Loucy (cell line): Measurements from ENCODE around the gene SLC39A13.
A peak's percentile ranks its signal among the peaks of the same experiment; 100 is the strongest.

Experiments
- H2AFZ ChIP-seq: fragments of 200-600 bp; sonication (generic); 2 replicates; pipeline ENCODE4 v1.6.0; 2016; ENCODE audit warnings: antibody characterized with exemption, mild to moderate bottlenecking, low read length, moderate library complexity
- H3F3A ChIP-seq: fragments of 200-600 bp; 2 replicates; pipeline ENCODE4 v1.6.0; 2016; ENCODE audit warnings: antibody characterized with exemption, low read depth, mild to moderate bottlenecking
- H3K27me3 ChIP-seq: fragments of 200-600 bp; sonication (generic); 2 replicates; pipeline ENCODE4 v1.6.1; 2014; ENCODE audit warnings: low read length, mild to moderate bottlenecking; ENCODE audit not compliant: insufficient read depth, poor library complexity, severe bottlenecking
- H3K36me3 ChIP-seq: fragments of 200-600 bp; sonication (generic); 2 replicates; pipeline ENCODE4 v1.6.1; 2016; ENCODE audit warnings: low read length; ENCODE audit not compliant: insufficient read depth
- H3K4me1 ChIP-seq: fragments of 200-600 bp; sonication (generic); 2 replicates; pipeline ENCODE4 v1.5.1; 2014; ENCODE audit warnings: low read length, mild to moderate bottlenecking; ENCODE audit not compliant: insufficient read depth, poor library complexity, severe bottlenecking
- H3K4me2 ChIP-seq: fragments of 200-600 bp; sonication (generic); 2 replicates; pipeline ENCODE4 v1.6.0; 2014; ENCODE audit warnings: antibody characterized with exemption, low read length, low read depth, mild to moderate bottlenecking; ENCODE audit not compliant: poor library complexity, severe bottlenecking
- H3K4me3 ChIP-seq: fragments of 200-600 bp; sonication (generic); 2 replicates; pipeline ENCODE4 v1.5.1; 2014; ENCODE audit warnings: low read length, mild to moderate bottlenecking, mixed read lengths; ENCODE audit not compliant: poor library complexity, severe bottlenecking
- H3K79me2 ChIP-seq: fragments of 200-600 bp; sonication (generic); 2 replicates; pipeline ENCODE4 v1.6.1; 2014; ENCODE audit warnings: low read length; ENCODE audit not compliant: insufficient read depth
- H3K9ac ChIP-seq: fragments of 200-600 bp; sonication (generic); 2 replicates; pipeline ENCODE4 v1.6.0; 2014; ENCODE audit warnings: mild to moderate bottlenecking, low read depth, low read length, moderate library complexity; ENCODE audit not compliant: poor library complexity, severe bottlenecking
- H3K9me2 ChIP-seq: fragments of 200-600 bp; sonication (generic); replicated peaks from 2 replicates; pipeline ENCODE4 v1.6.1; 2016; ENCODE audit warnings: low read depth, low read length, mixed read lengths
- H3K9me3 ChIP-seq: fragments of 200-600 bp; sonication (generic); 2 replicates; pipeline ENCODE4 v1.6.1; 2014; ENCODE audit warnings: mild to moderate bottlenecking, antibody characterized with exemption, low read length, low read depth; ENCODE audit not compliant: insufficient read depth
- H4K20me1 ChIP-seq: fragments of 200-600 bp; sonication (generic); 2 replicates; pipeline ENCODE4 v1.6.0; 2014; ENCODE audit warnings: antibody characterized with exemption, low read length, mild to moderate bottlenecking; ENCODE audit not compliant: insufficient read depth, poor library complexity, severe bottlenecking
- EZH2phosphoT487 ChIP-seq: fragments of 200-600 bp; IDR thresholded peaks from 2 replicates; pipeline ENCODE4 v1.6.1; 2018; ENCODE audit warnings: antibody characterized with exemption, mild to moderate bottlenecking, moderate library complexity, borderline replicate concordance
- TF ChIP-seq, protein P1 (sequence below): fragments of 200-600 bp; sonication (generic); conservative IDR thresholded peaks from 2 replicates; pipeline ENCODE4 v1.5.1; 2014; ENCODE audit warnings: mild to moderate bottlenecking, antibody characterized with exemption, low read length

SLC39A13 gene

DNA sequence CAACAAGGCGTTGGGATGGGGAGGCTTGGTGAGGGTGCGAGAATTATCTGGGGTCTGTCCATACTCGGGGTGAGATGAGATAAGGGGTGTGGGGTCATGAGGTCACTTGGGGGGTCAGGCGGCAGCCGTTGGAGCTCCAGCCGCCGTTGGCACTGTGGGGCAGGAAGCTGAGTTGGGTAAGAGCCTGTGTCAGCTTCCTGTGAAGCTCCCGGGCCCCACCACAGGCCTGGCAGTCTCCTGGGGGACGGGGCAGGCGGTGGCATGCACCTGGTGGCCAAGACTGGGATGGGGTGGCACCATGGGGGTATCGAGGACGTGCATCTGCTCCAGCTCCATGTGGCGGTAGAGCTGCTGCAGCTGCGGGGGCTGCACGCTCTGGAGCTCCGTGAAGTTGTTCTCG is 48.8 kb upstream of the SLC39A13 start:
- H3K4me3 ChIP-seq, result peak overlapping the region; percentile 14
- H3K9me2 ChIP-seq, result no peaks in the 10 kb centered on the region
- H2AFZ ChIP-seq, result no peak overlapping the region
- H3K9ac ChIP-seq, result peak overlapping the region; percentile 68
- H3K36me3 ChIP-seq, result no peaks in the 10 kb centered on the region
- peaks cover 39% of the 10 kb centered on the region for H3K4me1 ChIP-seq
- TF ChIP-seq EZH2phosphoT487, result no peak
- TF ChIP-seq, protein P1, sequence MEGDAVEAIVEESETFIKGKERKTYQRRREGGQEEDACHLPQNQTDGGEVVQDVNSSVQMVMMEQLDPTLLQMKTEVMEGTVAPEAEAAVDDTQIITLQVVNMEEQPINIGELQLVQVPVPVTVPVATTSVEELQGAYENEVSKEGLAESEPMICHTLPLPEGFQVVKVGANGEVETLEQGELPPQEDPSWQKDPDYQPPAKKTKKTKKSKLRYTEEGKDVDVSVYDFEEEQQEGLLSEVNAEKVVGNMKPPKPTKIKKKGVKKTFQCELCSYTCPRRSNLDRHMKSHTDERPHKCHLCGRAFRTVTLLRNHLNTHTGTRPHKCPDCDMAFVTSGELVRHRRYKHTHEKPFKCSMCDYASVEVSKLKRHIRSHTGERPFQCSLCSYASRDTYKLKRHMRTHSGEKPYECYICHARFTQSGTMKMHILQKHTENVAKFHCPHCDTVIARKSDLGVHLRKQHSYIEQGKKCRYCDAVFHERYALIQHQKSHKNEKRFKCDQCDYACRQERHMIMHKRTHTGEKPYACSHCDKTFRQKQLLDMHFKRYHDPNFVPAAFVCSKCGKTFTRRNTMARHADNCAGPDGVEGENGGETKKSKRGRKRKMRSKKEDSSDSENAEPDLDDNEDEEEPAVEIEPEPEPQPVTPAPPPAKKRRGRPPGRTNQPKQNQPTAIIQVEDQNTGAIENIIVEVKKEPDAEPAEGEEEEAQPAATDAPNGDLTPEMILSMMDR, result peak; percentile 15; the same call in 1 of the 2 replicates
- H3K27me3 ChIP-seq, result no peaks in the 10 kb centered on the region
- no peaks in the 10 kb centered on the region; the same call in 1 of the 2 replicates for H3F3A ChIP-seq
- peak overlapping the region; percentile 52 for H3K4me2 ChIP-seq
- no peaks in the 10 kb centered on the region for H3K79me2 ChIP-seq
- no peaks in the 10 kb centered on the region for H4K20me1 ChIP-seq
- H3K9me3 ChIP-seq, result no peaks in the 10 kb centered on the region

DNA sequence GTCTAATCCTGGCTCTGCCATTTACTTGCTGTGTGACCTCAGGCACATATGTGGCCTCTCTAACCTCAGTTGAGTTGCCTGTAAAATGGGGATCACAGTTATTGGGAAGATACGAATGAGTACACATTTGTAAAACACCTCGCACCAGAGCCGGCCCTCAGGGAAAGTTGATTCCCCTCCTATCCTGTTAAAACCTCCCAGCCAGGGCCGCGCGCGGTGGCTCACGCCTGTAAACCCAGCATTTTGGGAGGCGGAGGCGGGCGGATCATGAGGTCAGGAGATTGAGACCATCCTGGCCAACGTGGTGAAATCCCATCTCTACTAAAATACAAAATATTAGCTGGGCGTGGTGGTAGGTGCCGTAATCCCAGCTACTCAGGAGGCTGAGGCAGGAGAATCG is 48.0 kb upstream of the SLC39A13 start:
- H3K9me2 ChIP-seq, result no peaks in the 10 kb centered on the region
- no peaks in the 10 kb centered on the region for H3K9me3 ChIP-seq
- H3K9ac ChIP-seq, result peak overlapping the region; percentile 68
- H3K27me3 ChIP-seq, result no peaks in the 10 kb centered on the region
- no peaks in the 10 kb centered on the region for H3K36me3 ChIP-seq
- H3K4me2 ChIP-seq, result peak overlapping the region; percentile 52
- H3K4me3 ChIP-seq, result peak overlapping the region; percentile 14
- no peak overlapping the region for H2AFZ ChIP-seq
- no peaks in the 10 kb centered on the region for H4K20me1 ChIP-seq
- TF ChIP-seq, protein P1, result no peak
- TF ChIP-seq EZH2phosphoT487, result no peak
- H3K79me2 ChIP-seq, result no peaks in the 10 kb centered on the region
- peaks cover 39% of the 10 kb centered on the region for H3K4me1 ChIP-seq
- H3F3A ChIP-seq, result no peaks in the 10 kb centered on the region; the same call in 1 of the 2 replicates

DNA sequence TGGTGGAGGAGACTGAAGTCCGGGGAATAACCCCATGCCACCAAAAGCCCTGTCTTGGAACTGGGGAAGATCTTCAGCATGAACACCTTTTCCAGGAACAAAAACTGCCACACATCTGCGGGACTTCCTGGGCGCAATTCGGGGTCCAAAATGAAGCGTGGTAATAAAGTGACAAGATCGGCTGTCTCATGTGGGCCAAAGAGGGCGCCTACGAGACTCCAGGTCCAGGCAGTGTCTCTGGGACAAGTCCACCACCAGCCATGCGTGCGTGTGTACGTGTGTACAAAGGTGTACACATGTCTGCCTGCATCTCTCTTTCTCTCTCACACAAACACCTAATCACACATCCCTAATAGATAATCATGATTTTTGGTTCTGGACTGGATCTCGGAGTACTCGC is 47.0 kb upstream of the SLC39A13 start:
- Histone ChIP-seq H3K9ac (peak overlapping the region; percentile 52), H3F3A (no peaks in the 10 kb centered on the region; the same call in 1 of the 2 replicates), H3K4me3 (no peak overlapping the region), H4K20me1 (no peaks in the 10 kb centered on the region), H3K4me1 (peaks cover 39% of the 10 kb centered on the region), H3K4me2 (no peak overlapping the region), H3K36me3 (no peaks in the 10 kb centered on the region), H3K9me3 (no peaks in the 10 kb centered on the region), H3K27me3 (no peaks in the 10 kb centered on the region), H3K9me2 (no peaks in the 10 kb centered on the region), H3K79me2 (no peaks in the 10 kb centered on the region), H2AFZ (peak overlapping the region; percentile 8; the same call in 1 of the 2 replicates)
- TF ChIP-seq EZH2phosphoT487, result no peak
- TF ChIP-seq, protein P1, result 0 out of 2 replicates have a peak, but pooled peaks have one; percentile 20
